Ascending aorta (tissue), 2 donors: ENCODE measurements around the gene SLC2A2. TPM values are rescaled to one million over a fixed set of nuclear protein-coding genes. Genes with fewer than 3 reads are reported as not detected.

Source experiments
- DNase-seq, 2 donors: peaks; one replicate each; pipeline ENCODE4 v3.0.0-alpha.2; 2019; ENCODE audit warnings: low spot score in 2 of 2
- H3K27ac ChIP-seq, 2 donors: fragments of 200-600 bp; sonication (generic); one replicate each; pipeline ENCODE4 v1.5.1; 2016 to 2017; ENCODE audit warnings: mild to moderate bottlenecking in 1 of 2
- H3K27me3 ChIP-seq: fragments of 200-600 bp; sonication (generic); one replicate; pipeline ENCODE4 v1.5.1; 2017
- H3K36me3 ChIP-seq, 2 donors: fragments of 200-600 bp; sonication (generic); one replicate each; pipeline ENCODE4 v1.5.1; 2016
- H3K4me1 ChIP-seq, 2 donors: fragments of 200-600 bp; sonication (generic); one replicate each; pipeline ENCODE4 v1.5.1; 2016 to 2017; ENCODE audit warnings: mild to moderate bottlenecking in 1 of 2
- H3K4me3 ChIP-seq, 2 donors: fragments of 200-600 bp; sonication (generic); one replicate each; pipeline ENCODE4 v1.5.1; 2016 to 2017; ENCODE audit warnings: mild to moderate bottlenecking in 1 of 2
- H3K9me3 ChIP-seq, 2 donors: fragments of 200-600 bp; sonication (generic); one replicate each; pipeline ENCODE4 v1.5.1; 2016
- CTCF ChIP-seq, 3 experiments: fragments of 200-600 bp in 2 of 3; fragments of 450-650 bp in 1 of 3; sonication (generic) in 2 of 3; IDR thresholded peaks; one replicate each; pipeline ENCODE4 v1.5.1; 2016 to 2019; ENCODE audit warnings: antibody characterized with exemption in 3 of 3, mild to moderate bottlenecking in 1 of 3, moderate library complexity in 1 of 3
- intact Hi-C: fragments of 100-400 bp; cut with DNase I; formaldehyde crosslinking; loops from one replicate; pipeline ENCODE4 v1.15.1; 2023
- total RNA-seq: library from RNA; depleted of rRNA; stranded (reverse); fragments of >200 nt; gene quantifications from one replicate; pipeline ENCODE4 v1.1.0, GENCODE V29; 2016

SLC2A2 gene
- total RNA-seq, 1 donor from 2014 or later = not detected

DNA sequence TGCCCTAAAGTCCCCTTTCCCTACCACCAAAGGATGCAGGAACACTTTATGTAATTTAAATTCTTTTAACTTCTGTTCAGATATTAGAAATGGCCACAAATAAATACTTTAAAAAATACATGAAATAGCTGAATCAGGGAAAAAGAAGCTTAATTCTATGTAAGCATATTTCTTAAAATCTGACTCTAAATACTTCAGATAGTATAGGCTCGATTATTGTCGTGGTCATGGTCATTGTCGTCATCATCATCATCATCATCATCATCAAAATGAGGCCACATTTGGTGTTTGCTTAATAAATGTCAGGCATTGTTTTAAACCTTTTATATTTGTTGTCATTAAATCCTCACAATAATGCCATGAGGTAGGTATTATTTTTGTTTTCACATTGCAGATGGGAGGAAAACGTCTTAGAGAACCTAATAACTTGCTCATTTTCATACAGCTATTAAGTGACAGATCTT is 14.6 kb downstream of the SLC2A2 start:
- intact Hi-C loops = no loop called here
- no peak for TF ChIP-seq CTCF (IDR thresholded peaks at IDR 0.05)

DNA sequence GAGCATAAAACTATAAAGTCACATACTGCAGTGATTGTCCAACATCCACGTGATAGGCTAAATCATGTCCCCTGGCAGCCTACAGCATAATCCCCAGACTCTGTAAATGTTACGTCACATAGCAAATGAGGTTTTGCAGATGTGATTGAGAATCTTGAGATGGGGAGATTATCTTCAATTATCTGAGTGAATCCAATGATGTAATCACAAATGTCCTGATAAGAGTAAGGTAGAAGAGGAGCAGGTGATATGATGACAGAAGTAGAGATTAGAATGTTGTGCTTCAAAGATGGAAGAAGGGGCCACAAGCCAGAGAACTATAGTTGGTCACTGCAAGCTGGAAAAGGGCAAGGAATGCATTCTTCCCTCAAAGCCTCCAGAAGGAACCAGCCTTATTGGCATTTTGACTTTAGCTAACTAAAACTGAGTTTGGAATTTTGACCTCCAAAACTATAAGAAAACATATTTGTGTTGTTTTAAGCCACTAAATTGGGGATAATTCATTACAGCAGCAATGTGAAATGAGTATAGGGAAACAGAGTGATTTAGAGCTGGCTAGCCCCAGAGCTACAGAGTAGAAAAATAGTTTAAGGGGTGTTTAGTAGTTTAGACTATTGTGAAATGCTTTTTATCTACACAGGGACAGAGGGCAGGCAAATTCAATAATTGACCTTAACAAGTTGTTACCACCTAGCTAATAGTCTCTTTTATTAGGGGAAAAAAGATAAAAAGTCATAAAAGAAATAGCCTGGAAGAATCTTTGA is 15.2 kb downstream of the SLC2A2 start:
- no peak for DNase-seq
- intact Hi-C loops = no loop called here
- H3K9me3 ChIP-seq = no peaks in the 10 kb centered on the region
- no peaks in the 10 kb centered on the region for H3K4me1 ChIP-seq
- no peak for TF ChIP-seq CTCF (IDR thresholded peaks at IDR 0.05)
- H3K27ac ChIP-seq = no peak overlapping the region
- no peaks in the 10 kb centered on the region for H3K36me3 ChIP-seq
- no peaks in the 10 kb centered on the region for H3K27me3 ChIP-seq
- H3K4me3 ChIP-seq = no peak overlapping the region

More for the DNA sequence above, 14.6 kb downstream of the SLC2A2 start:
- no peak overlapping the region for H3K4me3 ChIP-seq
- no peak for DNase-seq
- H3K4me1 ChIP-seq = no peaks in the 10 kb centered on the region
- H3K36me3 ChIP-seq = no peaks in the 10 kb centered on the region
- no peaks in the 10 kb centered on the region for H3K27me3 ChIP-seq
- no peak overlapping the region for H3K27ac ChIP-seq
- H3K9me3 ChIP-seq = no peaks in the 10 kb centered on the region

GRCh38 chr3:171007316-171007715 is 19.2 kb downstream of the SLC2A2 start:
- H3K36me3 ChIP-seq = no peaks in the 10 kb centered on the region
- intact Hi-C loops = no loop called here
- no peak for TF ChIP-seq CTCF (IDR thresholded peaks at IDR 0.05)

GRCh38 chr3:171005648-171006047 is 20.9 kb downstream of the SLC2A2 start:
- Histone ChIP-seq H3K4me3 (no peak overlapping the region), H3K9me3 (no peaks in the 10 kb centered on the region), H3K4me1 (no peaks in the 10 kb centered on the region), H3K27me3 (no peaks in the 10 kb centered on the region), H3K36me3 (no peaks in the 10 kb centered on the region), H3K27ac (no peak overlapping the region)
- TF ChIP-seq CTCF (IDR thresholded peaks at IDR 0.05) = no peak
- no peak for DNase-seq
- intact Hi-C loops = no loop called here

More at GRCh38 chr3:171007316-171007715, 19.2 kb downstream of the SLC2A2 start:
- Histone ChIP-seq H3K27me3 (no peaks in the 10 kb centered on the region), H3K4me3 (no peak overlapping the region), H3K9me3 (no peaks in the 10 kb centered on the region), H3K4me1 (no peaks in the 10 kb centered on the region), H3K27ac (no peak overlapping the region)
- DNase-seq = no peak

DNA sequence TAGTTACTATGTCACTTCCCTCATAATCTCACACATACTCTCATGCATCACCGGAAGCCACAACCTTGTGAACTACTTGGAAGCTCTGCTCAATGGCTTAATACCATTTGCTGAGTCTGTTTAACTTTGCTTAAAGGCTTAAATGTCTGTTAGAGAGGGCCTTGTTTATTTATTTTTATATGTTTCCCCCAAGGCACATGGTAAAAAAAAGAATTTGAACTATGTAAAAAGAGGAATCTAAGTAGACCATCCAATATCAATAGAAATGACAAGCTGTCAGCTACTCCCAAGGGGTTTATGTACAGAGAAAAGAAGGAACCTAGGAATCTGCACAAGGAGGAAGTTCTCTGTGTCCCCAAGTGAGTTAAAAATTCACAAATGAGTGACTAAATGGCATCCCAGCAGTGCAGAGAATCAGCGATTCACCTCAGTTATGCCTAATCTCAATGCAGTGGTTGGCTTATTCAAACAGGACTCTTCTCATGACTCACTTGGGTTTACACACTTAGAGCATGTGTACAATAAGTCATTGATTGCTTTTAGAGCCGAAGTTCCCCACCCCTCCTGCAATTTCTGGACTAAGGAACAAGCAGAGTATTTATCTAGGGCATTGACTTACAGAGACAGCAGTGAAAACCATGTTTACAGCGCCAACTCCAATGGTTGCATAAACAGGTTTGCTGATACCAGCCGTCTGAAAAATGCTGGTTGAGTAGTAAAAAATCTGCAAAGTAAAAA is 24.4 kb downstream of the SLC2A2 start:
- Histone ChIP-seq H3K9me3 (no peaks in the 10 kb centered on the region), H3K4me1 (peaks cover 0 to 7% of the 10 kb centered on the region in 2 donors), H3K4me3 (no peak overlapping the region), H3K27ac (no peak overlapping the region), H3K27me3 (no peaks in the 10 kb centered on the region), H3K36me3 (no peaks in the 10 kb centered on the region)
- no peak for DNase-seq
- TF ChIP-seq CTCF (IDR thresholded peaks at IDR 0.05) = no peak
- intact Hi-C loops = no loop called here
